ENCODE data around the gene RNF43. TPM values are rescaled to one million over a fixed set of nuclear protein-coding genes. Genes with fewer than 3 reads are reported as not detected.

Gene RNF43
- polyA plus RNA-seq, 1 donor (not counting 4 experiments of a cell fraction or from before 2014, with no cell fraction given): 15.0 TPM

- Histone ChIP-seq H3K9me1 (ENCODE audit: control insufficient read depth, extremely low read depth, insufficient read depth, low read length) (peaks cover 2% of the 10 kb centered on the region), H3K27me3 (ENCODE audit: control insufficient read depth, extremely low read depth, insufficient read depth, low read length) (no peaks in the 10 kb centered on the region), H3K27ac (ENCODE audit: control insufficient read depth, insufficient read depth, low read length) (no peak overlapping the region), H3K4me2 (ENCODE audit: control insufficient read depth, extremely low read depth, insufficient read depth, low read depth, low read length) (no peak overlapping the region), H4K20me1 (ENCODE audit: control insufficient read depth, extremely low read depth, insufficient read depth, low read length) (peaks cover 5% of the 10 kb centered on the region), H2AFZ (ENCODE audit: control insufficient read depth, low read length) (no peak overlapping the region), H3K4me3 (ENCODE audit: control insufficient read depth in 2 of 3, extremely low read depth in 1 of 3, insufficient read depth in 2 of 3, low read depth in 1 of 3, low read length in 3 of 3) (no peak overlapping the region), H3K79me2 (ENCODE audit: control insufficient read depth, insufficient read depth, low read length) (peaks cover 57% of the 10 kb centered on the region), H3K36me3 (ENCODE audit: control insufficient read depth in 2 of 2, extremely low read depth in 1 of 2, insufficient read depth in 2 of 2, low read length in 2 of 2) (peaks cover 0 to 1% of the 10 kb centered on the region in 2 experiments), H3K4me1 (ENCODE audit: control insufficient read depth, extremely low read depth, insufficient read depth, low read length) (peaks cover 30% of the 10 kb centered on the region), H3K9ac (ENCODE audit: control insufficient read depth, extremely low read depth, insufficient read depth, low read length) (no peak overlapping the region), H3K9me3 (ENCODE audit: control insufficient read depth, low read depth, low read length) (no peaks in the 10 kb centered on the region)
- FAIRE-seq: no peak
- dilution Hi-C loops (cut with MboI; ENCODE audit: extremely low pct_ligation_motif_present, low sequenced_read_pairs): no loop called here
- no peak for DNase-seq (ENCODE audit: low read depth, low spot score)
- no peak for TF ChIP-seq CTCF (optimal IDR thresholded peaks at IDR 0.05 in 1 of 3, IDR thresholded peaks at IDR 0.05 in 1 of 3, conservative IDR thresholded peaks at IDR 0.05 in 1 of 3; ENCODE audit: extremely low read depth in 1 of 3, insufficient read depth in 2 of 3, low read length in 3 of 3)
- TF ChIP-seq EZH2 (IDR thresholded peaks at IDR 0.05; ENCODE audit: low read length): no peak
Observed at GRCh38 chr17:58379511-58379824, 37.9 kb downstream of the RNF43 start.

GRCh38 chr17:58378733-58379510 is 38.4 kb downstream of the RNF43 start:
- Histone ChIP-seq H3K4me1 (ENCODE audit: control insufficient read depth, extremely low read depth, insufficient read depth, low read length) (peaks cover 24% of the 10 kb centered on the region), H3K4me3 (ENCODE audit: control insufficient read depth in 2 of 3, extremely low read depth in 1 of 3, insufficient read depth in 2 of 3, low read depth in 1 of 3, low read length in 3 of 3) (no peak overlapping the region), H3K4me2 (ENCODE audit: control insufficient read depth, extremely low read depth, insufficient read depth, low read depth, low read length) (no peak overlapping the region), H3K27me3 (ENCODE audit: control insufficient read depth, extremely low read depth, insufficient read depth, low read length) (no peaks in the 10 kb centered on the region), H3K9me1 (ENCODE audit: control insufficient read depth, extremely low read depth, insufficient read depth, low read length) (peaks cover 2% of the 10 kb centered on the region), H3K9ac (ENCODE audit: control insufficient read depth, extremely low read depth, insufficient read depth, low read length) (no peak overlapping the region), H3K36me3 (ENCODE audit: control insufficient read depth in 2 of 2, extremely low read depth in 1 of 2, insufficient read depth in 2 of 2, low read length in 2 of 2) (peaks cover 0 to 1% of the 10 kb centered on the region in 2 experiments), H4K20me1 (ENCODE audit: control insufficient read depth, extremely low read depth, insufficient read depth, low read length) (peaks cover 5% of the 10 kb centered on the region), H3K79me2 (ENCODE audit: control insufficient read depth, insufficient read depth, low read length) (peaks cover 57% of the 10 kb centered on the region), H3K9me3 (ENCODE audit: control insufficient read depth, low read depth, low read length) (no peaks in the 10 kb centered on the region), H2AFZ (ENCODE audit: control insufficient read depth, low read length) (no peak overlapping the region), H3K27ac (ENCODE audit: control insufficient read depth, insufficient read depth, low read length) (no peak overlapping the region)
- FAIRE-seq: no peak
- dilution Hi-C loops (cut with MboI; ENCODE audit: extremely low pct_ligation_motif_present, low sequenced_read_pairs): no loop called here
- TF ChIP-seq CTCF (optimal IDR thresholded peaks at IDR 0.05 in 1 of 3, IDR thresholded peaks at IDR 0.05 in 1 of 3, conservative IDR thresholded peaks at IDR 0.05 in 1 of 3; ENCODE audit: extremely low read depth in 1 of 3, insufficient read depth in 2 of 3, low read length in 3 of 3): no peak
- TF ChIP-seq EZH2 (IDR thresholded peaks at IDR 0.05; ENCODE audit: low read length): no peak
- DNase-seq (ENCODE audit: low read depth, low spot score): no peak
